ENCODE data around the gene KIAA1755.
A peak's percentile ranks its signal among the peaks of the same experiment; 100 is the strongest.

Gene KIAA1755

DNA sequence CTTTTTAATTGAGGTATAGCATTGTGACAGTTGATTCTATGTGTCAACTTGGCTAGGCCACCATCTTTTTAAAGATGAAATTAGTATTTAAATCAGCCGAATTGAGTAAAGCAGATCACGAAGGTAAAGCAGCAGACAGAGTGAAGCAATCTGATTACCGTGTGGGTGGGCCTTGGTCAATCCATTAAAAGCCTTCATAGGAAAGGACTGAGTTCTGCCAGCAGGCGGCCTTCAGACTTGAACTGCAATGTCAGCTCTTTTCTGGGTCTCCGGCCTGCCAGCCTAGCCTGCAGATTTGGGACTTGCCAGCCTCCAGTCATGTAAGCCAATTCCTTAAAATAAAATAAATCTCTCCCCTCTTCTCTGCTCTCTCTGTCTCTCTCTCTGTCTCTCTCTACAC lies 73.0 kb downstream of the KIAA1755 start:
- DNase-seq (ENCODE audit: low read depth): no peak
- H3K4me3 ChIP-seq (ENCODE audit: low read depth, low read length): no peak overlapping the region
- TF ChIP-seq, protein P1, sequence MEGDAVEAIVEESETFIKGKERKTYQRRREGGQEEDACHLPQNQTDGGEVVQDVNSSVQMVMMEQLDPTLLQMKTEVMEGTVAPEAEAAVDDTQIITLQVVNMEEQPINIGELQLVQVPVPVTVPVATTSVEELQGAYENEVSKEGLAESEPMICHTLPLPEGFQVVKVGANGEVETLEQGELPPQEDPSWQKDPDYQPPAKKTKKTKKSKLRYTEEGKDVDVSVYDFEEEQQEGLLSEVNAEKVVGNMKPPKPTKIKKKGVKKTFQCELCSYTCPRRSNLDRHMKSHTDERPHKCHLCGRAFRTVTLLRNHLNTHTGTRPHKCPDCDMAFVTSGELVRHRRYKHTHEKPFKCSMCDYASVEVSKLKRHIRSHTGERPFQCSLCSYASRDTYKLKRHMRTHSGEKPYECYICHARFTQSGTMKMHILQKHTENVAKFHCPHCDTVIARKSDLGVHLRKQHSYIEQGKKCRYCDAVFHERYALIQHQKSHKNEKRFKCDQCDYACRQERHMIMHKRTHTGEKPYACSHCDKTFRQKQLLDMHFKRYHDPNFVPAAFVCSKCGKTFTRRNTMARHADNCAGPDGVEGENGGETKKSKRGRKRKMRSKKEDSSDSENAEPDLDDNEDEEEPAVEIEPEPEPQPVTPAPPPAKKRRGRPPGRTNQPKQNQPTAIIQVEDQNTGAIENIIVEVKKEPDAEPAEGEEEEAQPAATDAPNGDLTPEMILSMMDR (IDR thresholded peaks at IDR 0.05; ENCODE audit: insufficient read depth, low read depth, low read length, missing control alignments): no peak

DNA sequence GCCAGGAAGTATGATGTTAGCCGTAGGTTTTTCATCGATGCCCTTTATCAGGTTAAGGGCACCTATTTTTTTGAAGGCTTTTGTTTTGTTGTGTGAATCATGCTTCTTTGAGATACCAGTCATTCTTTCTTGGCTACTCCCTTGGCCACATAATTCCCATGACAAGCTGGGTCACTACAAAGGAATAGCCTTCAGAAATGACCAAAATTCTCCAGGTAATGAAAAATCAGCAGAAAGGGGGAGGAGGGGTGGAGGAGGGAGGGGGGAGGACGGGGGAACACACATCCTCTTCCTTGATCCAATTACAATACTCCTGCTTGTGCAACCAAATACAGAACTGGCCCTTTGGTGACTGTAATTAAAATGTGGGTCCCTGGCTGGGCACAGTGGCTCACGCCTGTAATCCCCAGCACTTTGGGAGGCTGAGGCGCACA lies 73.7 kb downstream of the KIAA1755 start:
- no peak overlapping the region for H3K4me3 ChIP-seq (ENCODE audit: low read depth, low read length)
- TF ChIP-seq, protein P1 (IDR thresholded peaks at IDR 0.05; ENCODE audit: insufficient read depth, low read depth, low read length, missing control alignments): no peak
- no peak for DNase-seq (ENCODE audit: low read depth)

DNA sequence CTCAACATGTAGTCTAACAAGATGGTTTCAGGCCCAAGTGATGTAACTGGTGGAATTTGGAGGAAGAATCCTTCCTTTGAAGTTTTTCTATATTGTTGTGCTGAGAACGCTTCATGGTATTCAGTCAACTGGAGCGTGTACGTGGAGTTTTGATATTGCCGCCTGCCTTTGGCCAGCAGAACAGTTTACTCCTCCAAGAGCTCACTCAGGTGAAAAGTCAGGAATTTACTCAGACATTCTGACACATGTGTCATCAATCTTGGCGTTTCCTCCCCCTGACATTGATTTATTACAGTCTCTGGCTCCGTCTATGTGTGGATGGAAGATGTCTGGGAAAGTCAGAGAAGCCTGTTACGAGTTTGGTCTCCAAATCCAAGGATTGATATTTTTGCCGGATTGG lies 76.4 kb downstream of the KIAA1755 start:
- no peak for DNase-seq (ENCODE audit: low read depth)
- TF ChIP-seq, protein P1 (IDR thresholded peaks at IDR 0.05; ENCODE audit: insufficient read depth, low read depth, low read length, missing control alignments): no peak
- H3K4me3 ChIP-seq (ENCODE audit: low read depth, low read length): no peak overlapping the region

DNA sequence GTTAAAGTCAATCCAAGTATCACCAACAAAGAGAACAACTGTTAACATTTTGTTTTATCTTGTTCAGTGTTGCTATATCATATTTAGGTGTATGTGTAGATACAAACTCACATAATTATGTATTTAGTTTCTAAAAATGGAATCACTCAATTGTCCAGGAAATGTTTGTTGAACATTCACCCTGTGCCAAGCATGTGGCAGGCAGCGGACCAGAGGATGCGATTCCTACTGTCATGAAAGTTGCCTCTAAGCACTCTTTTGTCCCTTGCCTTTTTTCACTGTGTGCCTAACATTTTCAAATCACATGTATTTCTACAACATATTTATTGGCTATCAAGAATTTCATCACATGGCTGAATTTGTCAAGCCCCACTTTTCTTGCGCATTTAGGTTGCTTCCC lies 78.6 kb downstream of the KIAA1755 start:
- no peak overlapping the region for H3K4me3 ChIP-seq (ENCODE audit: low read depth, low read length)
- no peak for DNase-seq (ENCODE audit: low read depth)
- TF ChIP-seq, protein P1 (IDR thresholded peaks at IDR 0.05; ENCODE audit: insufficient read depth, low read depth, low read length, missing control alignments): no peak

DNA sequence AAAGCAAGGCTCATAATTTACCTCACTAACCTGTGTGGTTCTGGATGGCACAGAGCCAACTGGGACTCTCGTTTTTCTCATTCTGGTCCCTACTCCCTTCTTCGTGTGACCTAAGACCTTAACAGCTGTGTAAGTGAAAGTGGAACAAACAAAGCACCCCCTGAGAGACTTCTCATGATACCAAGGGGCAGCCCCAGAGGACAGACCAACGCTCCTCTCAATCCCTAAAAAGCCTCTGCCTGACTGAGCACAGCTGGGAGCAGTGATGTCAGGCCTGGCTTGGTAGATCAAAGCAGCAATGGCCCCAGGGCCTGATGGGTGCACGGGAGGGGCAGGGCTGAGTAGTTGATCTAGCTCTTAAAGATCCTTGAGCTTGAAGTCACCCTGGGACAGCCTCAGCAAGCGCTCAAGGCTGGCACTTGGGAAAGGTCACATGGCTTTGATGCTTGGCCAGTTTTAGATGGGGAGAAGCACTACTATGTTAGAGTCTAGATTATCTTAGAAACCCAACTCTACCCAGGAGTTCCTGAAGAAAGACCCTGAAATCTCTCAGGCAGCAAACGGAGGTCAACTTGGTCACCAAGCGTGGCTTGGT lies 79.2 kb downstream of the KIAA1755 start:
- TF ChIP-seq, protein P1 (IDR thresholded peaks at IDR 0.05; ENCODE audit: insufficient read depth, low read depth, low read length, missing control alignments): no peak
- DNase-seq (ENCODE audit: low read depth): peak; percentile 80
- H3K4me3 ChIP-seq (ENCODE audit: low read depth, low read length): no peak overlapping the region

DNA sequence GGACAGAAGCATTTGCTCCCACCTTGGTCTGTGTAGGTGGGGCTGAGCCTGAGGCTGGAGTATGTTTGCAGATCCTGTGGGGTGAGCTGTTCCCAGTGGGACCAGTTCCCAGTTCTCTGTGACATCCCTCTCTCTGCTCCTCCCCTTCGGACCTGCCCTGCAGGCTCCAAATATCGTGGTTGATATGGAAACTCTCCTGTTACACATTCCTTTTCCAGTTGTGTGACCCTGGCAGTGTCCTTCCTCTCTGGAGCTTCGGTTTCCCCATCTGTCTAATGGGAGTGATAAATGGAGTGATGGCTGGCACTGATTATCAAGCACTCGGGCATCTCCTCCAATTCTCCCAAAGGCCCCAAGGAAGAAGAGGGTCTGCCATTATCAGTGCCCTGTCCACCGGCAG lies 79.8 kb downstream of the KIAA1755 start:
- no peak for DNase-seq (ENCODE audit: low read depth)
- TF ChIP-seq, protein P1 (IDR thresholded peaks at IDR 0.05; ENCODE audit: insufficient read depth, low read depth, low read length, missing control alignments): no peak
- no peak overlapping the region for H3K4me3 ChIP-seq (ENCODE audit: low read depth, low read length)

DNA sequence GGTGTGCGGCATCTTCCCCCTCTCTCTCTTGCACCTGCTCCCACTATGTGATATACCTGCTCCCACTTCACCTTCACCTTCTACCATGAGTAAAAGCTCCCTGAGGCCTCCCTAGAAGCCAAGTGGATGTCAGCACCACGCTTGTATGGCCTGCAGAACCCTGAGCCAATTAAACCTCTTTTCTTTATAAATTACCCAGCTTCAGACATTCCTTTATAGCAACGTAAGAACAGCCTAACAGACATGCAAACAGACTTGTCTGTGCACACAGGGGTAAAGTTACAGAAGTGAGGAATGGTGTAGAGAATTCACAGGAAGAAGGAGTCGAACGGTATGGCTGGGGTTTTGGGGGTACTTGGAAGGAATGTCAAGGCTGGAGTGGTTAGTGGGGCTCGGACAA lies 80.7 kb downstream of the KIAA1755 start:
- DNase-seq (ENCODE audit: low read depth): no peak
- no peak overlapping the region for H3K4me3 ChIP-seq (ENCODE audit: low read depth, low read length)
- TF ChIP-seq, protein P1 (IDR thresholded peaks at IDR 0.05; ENCODE audit: insufficient read depth, low read depth, low read length, missing control alignments): no peak
